AG09309 (cell line): Measurements from ENCODE around the gene CCDC116.

Source experiments
- DNase-seq: peaks from one replicate; pipeline ENCODE4 v3.0.0-alpha.2; 2010; ENCODE audit warnings: low read depth
- H3K4me3 ChIP-seq: 2 replicates; pipeline ENCODE4 v1.5.1; 2011; ENCODE audit warnings: mild to moderate bottlenecking, low read depth, low read length, moderate library complexity; ENCODE audit not compliant: control insufficient read depth
- TF ChIP-seq, protein P1 (sequence below): IDR thresholded peaks from 2 replicates; pipeline ENCODE4 v1.5.1; 2011; ENCODE audit warnings: mild to moderate bottlenecking, low read depth, low read length, inconsistent platforms; ENCODE audit not compliant: insufficient read depth, control insufficient read depth; ENCODE audit errors: missing control alignments

Gene CCDC116

DNA sequence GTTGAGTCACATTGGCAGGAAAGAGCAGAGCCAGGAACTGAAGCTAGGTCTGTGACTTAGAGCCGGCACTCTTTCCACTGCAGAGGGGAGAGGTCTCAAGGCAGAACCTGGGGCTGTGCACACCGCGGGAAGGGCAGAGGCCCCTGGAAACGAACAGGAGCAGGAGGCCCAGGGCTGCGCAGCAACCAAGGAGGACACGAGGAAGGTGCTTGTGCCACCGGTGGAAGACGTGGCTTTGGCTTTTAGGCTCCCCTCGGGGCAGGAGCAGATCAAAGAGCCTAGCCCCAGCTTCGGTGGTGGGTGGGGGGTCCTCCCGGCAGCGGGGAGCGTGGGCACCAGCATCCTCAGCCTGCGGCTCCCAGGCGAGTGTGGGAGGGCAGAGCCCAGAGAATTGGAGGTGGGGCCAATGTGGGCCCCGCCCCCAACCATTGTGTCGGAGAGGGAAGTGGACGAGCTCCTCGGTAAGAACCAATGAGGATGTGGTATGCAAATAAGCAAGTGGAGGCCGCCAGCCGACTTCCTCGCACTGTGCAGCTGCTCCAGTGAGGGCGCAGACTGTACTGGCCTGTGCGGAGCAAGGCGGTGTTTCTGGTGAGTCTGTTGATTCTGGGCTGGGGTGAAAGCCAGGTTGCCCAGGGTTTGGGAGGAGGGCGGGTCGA is at the start of gene CCDC116:
CCDC116 (plus strand) TSS at position 524 of the 659 bp plus-strand sequence. CDS start 422 bp downstream, outside the sequence.
- TF ChIP-seq, protein P1, sequence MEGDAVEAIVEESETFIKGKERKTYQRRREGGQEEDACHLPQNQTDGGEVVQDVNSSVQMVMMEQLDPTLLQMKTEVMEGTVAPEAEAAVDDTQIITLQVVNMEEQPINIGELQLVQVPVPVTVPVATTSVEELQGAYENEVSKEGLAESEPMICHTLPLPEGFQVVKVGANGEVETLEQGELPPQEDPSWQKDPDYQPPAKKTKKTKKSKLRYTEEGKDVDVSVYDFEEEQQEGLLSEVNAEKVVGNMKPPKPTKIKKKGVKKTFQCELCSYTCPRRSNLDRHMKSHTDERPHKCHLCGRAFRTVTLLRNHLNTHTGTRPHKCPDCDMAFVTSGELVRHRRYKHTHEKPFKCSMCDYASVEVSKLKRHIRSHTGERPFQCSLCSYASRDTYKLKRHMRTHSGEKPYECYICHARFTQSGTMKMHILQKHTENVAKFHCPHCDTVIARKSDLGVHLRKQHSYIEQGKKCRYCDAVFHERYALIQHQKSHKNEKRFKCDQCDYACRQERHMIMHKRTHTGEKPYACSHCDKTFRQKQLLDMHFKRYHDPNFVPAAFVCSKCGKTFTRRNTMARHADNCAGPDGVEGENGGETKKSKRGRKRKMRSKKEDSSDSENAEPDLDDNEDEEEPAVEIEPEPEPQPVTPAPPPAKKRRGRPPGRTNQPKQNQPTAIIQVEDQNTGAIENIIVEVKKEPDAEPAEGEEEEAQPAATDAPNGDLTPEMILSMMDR: no peak
- no peak within 1 kb of the TSS for H3K4me3 ChIP-seq
- no peak for DNase-seq

DNA sequence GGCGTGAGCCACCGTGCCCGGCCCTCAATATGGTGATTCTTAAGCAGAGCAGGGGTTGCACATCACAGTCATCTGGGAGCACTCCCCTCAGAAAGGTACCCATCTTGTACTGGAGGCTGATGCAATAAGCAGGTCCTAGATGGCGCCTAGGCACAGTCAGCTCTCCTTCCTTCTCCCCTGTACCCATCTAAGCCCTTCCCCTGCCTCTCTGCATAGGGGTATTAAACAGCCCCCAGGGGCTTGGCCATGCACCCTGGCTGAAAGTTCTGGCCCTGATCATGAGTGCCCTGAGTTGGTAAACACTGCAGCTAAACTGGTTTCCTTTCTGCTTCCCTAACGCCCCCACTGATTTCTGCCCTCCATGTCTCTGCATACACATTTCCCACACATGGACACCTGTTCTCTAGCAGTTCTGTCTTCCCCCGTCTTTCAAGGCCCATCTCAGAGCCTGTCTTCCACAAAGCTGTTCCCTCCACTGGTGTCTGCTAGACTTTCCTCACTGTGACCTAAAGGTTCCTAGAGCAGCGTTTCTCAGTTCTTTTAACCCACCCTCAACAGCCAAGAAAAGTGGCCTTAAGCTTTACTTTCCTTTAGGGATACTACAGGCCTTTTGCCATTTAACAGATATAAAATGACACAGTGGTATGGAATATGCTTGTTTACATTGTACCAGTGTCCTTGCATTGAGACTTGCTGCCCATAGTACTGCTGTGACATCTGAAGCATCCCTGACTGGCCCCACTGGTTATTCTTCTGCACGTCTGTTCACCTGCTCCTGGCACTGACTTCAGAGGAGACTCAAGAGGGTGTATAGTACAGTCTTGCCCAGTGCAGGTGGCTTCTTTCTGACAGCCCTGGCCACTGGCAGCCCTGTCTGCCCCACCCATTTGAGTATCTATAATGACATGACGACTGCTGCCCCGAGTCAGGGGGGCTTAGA is 49.5 kb upstream of the CCDC116 start:
- DNase-seq: no peak
- no peak overlapping the region for H3K4me3 ChIP-seq
- TF ChIP-seq, protein P1: no peak

GRCh38 chr22:21585389-21585788 is 47.2 kb upstream of the CCDC116 start:
- no peak overlapping the region for H3K4me3 ChIP-seq
- TF ChIP-seq, protein P1: no peak
- DNase-seq: no peak

GRCh38 chr22:21587803-21588611 is 44.6 kb upstream of the CCDC116 start:
- TF ChIP-seq, protein P1: no peak
- H3K4me3 ChIP-seq: no peak overlapping the region
- DNase-seq: no peak

- DNase-seq: no peak
- TF ChIP-seq, protein P1: no peak
- no peak overlapping the region for H3K4me3 ChIP-seq
Measured at GRCh38 chr22:21589396-21589795, 43.2 kb upstream of the CCDC116 start.
